Measurements from ENCODE around the gene CR1L.
"Not testable (repeated sequence)": the region's sequence is repeated elsewhere in the genome, so short reads cannot be mapped to it uniquely, and the experiment has no call there.

CR1L gene

DNA sequence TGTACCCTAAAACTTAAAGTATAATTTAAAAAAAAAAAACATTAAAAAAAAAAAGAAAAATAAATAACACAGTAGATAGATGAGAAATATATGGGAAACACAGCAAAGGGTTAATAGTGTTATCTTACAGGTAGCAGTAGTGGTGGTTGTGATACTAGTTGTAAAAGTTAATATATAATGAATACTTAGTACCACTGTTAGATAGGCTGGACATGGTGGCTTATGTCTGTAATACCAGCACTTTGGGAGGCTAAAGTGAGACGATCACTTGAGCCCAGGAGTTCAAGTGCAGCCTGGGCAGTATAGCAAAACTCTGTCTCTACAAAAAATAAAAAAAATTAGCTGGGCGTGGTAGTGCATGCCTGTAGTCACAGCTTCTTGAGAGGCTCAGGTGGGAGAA, 74.3 kb downstream of the CR1L start:
- no peaks in the 10 kb centered on the region for H3K27me3 ChIP-seq (ENCODE audit: control insufficient read depth, insufficient read depth, low read length)
- H3K9ac ChIP-seq = no peak overlapping the region
- H3K79me2 ChIP-seq = no peaks in the 10 kb centered on the region
- H3K36me3 ChIP-seq (ENCODE audit: control insufficient read depth, insufficient read depth, low read length) = no peaks in the 10 kb centered on the region
- no peaks in the 10 kb centered on the region for H3K9me3 ChIP-seq (ENCODE audit: control insufficient read depth, low read length)
- no peak overlapping the region for H3K4me2 ChIP-seq (ENCODE audit: low read length)
- no peak overlapping the region for H3K4me3 ChIP-seq (ENCODE audit: low read depth, low read length)
- TF ChIP-seq, protein P1, sequence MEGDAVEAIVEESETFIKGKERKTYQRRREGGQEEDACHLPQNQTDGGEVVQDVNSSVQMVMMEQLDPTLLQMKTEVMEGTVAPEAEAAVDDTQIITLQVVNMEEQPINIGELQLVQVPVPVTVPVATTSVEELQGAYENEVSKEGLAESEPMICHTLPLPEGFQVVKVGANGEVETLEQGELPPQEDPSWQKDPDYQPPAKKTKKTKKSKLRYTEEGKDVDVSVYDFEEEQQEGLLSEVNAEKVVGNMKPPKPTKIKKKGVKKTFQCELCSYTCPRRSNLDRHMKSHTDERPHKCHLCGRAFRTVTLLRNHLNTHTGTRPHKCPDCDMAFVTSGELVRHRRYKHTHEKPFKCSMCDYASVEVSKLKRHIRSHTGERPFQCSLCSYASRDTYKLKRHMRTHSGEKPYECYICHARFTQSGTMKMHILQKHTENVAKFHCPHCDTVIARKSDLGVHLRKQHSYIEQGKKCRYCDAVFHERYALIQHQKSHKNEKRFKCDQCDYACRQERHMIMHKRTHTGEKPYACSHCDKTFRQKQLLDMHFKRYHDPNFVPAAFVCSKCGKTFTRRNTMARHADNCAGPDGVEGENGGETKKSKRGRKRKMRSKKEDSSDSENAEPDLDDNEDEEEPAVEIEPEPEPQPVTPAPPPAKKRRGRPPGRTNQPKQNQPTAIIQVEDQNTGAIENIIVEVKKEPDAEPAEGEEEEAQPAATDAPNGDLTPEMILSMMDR (IDR thresholded peaks at IDR 0.05) = no peak
- no peak overlapping the region for H2AFZ ChIP-seq
- no peak overlapping the region for H3K27ac ChIP-seq
- no peaks in the 10 kb centered on the region for H3K4me1 ChIP-seq

DNA sequence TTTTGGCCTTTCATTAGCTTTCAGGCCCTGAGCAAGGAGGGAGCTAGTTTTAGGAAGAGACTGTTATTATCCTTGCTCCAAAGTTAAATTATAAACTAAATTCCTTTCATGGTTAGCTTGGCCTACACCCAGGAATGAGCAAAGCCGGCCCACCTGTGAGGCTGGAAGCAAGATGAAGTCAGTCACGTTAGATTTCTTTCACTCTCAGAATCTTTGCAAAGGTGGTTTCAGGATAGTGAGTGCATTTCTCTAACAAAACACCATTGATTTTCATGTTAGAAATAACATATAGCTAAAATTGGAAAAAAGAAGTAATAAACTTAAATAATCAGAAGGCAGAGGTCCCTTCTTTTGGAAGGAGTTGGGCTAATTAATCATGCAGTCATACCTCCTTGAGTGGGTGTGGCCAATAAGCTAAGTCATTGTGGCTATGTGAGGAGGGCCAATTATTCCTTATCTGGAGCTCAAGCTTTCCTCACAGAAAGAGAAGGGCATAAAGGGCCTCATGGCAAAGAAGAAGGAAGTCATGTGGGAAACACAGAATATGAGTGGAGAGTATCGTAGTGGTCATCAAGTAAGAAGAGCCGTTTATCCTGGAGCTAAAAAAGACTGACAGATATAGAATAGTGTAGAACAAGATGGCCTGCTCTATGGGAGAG, 83.4 kb downstream of the CR1L start:
- H3K4me3 ChIP-seq (ENCODE audit: low read depth, low read length); H3K79me2 ChIP-seq; H3K4me1 ChIP-seq; H2AFZ ChIP-seq; H3K27me3 ChIP-seq (ENCODE audit: control insufficient read depth, insufficient read depth, low read length); H3K9me3 ChIP-seq (ENCODE audit: control insufficient read depth, low read length); H3K4me2 ChIP-seq (ENCODE audit: low read length); H3K9ac ChIP-seq; H3K36me3 ChIP-seq (ENCODE audit: control insufficient read depth, insufficient read depth, low read length); H3K27ac ChIP-seq: not testable (repeated sequence)

DNA sequence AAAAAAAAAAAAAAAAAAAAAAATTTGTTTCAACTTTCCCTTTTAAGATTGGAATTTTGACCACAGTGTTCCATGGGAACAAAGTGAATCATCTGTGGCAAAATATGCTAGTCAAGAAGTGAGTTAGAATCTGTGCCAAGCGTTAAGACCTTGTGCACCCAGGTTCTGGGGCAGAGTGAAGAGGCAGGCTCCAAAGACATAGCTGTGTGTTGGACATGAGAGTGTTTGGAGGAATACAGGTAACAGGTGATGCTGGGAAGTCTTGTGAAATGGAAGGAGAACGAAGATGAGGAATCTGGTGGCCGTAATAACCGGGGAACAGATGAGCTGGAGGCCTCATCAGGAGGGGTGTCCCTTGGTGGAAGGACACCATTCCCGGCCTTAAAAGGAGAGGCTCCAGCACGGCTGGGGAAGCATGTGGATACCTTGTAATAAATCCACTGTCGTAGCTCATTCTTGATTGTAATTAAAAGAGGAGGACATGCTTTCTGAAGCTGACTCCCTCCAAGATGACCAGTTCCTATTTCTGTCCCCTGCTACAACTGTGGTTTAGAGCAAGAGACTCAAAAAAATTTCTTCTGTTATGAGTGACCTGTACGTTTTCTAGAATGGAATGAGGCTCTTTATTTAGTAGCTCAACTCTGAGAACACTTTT, 92.7 kb downstream of the CR1L start:
- not testable (repeated sequence) for H3K4me1 ChIP-seq; H3K36me3 ChIP-seq (ENCODE audit: control insufficient read depth, insufficient read depth, low read length); H3K9me3 ChIP-seq (ENCODE audit: control insufficient read depth, low read length); H3K27ac ChIP-seq; H3K4me3 ChIP-seq (ENCODE audit: low read depth, low read length); H3K27me3 ChIP-seq (ENCODE audit: control insufficient read depth, insufficient read depth, low read length); H3K4me2 ChIP-seq (ENCODE audit: low read length); H2AFZ ChIP-seq; H3K79me2 ChIP-seq; H3K9ac ChIP-seq

DNA sequence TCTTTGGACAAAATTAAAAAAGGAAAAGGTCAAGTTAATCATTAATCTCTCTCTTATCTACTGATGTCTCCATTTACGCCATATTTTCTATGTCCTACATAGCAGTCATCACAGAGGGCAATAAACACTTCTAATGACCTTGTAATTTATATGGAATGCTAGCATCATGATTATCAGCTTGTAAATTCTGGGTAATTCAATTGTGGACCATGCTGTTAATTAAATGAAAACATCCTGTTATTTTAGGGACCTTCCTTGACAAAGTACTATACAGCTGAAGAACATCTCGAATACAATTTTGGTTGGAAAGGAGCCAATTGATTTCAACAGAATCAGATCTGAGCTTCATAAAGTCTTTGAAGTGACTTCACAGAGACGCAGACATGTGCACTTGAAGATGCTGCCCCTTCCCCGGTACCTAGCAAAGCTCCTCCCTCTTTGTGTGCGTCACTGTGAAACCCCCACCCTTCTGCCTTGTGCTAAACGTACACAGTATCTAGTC, 93.3 kb downstream of the CR1L start:
- not testable (repeated sequence) for H2AFZ ChIP-seq; H3K27me3 ChIP-seq (ENCODE audit: control insufficient read depth, insufficient read depth, low read length); H3K4me1 ChIP-seq; H3K9me3 ChIP-seq (ENCODE audit: control insufficient read depth, low read length); H3K4me3 ChIP-seq (ENCODE audit: low read depth, low read length); H3K4me2 ChIP-seq (ENCODE audit: low read length); H3K79me2 ChIP-seq; H3K27ac ChIP-seq; H3K9ac ChIP-seq; H3K36me3 ChIP-seq (ENCODE audit: control insufficient read depth, insufficient read depth, low read length)

DNA sequence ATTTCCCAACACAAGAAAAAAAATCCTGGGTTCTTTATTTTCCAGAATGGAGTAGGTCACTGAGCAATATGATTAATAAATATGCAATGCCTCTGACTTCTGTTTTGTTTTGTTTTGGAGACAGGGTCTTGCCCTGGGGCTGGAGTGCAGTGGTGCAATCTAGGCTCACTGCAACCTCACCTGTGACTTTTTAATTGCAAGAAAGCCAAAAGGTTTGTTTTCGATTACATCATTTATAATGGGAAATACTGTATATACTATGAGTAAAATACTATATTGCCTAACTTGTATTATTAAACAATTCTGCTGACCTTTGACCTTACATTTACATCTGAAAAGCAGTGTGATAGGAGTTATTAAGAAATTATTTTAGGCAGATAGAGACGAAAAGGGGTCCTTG, 95.3 kb downstream of the CR1L start:
- Histone ChIP-seq H3K27me3 (ENCODE audit: control insufficient read depth, insufficient read depth, low read length) (no peaks in the 10 kb centered on the region), H3K4me1 (no peaks in the 10 kb centered on the region), H3K4me2 (ENCODE audit: low read length) (no peak overlapping the region), H3K9me3 (ENCODE audit: control insufficient read depth, low read length) (no peaks in the 10 kb centered on the region), H3K36me3 (ENCODE audit: control insufficient read depth, insufficient read depth, low read length) (no peaks in the 10 kb centered on the region), H3K4me3 (ENCODE audit: low read depth, low read length) (no peak overlapping the region), H3K27ac (no peak overlapping the region), H2AFZ (no peak overlapping the region), H3K9ac (no peak overlapping the region), H3K79me2 (no peaks in the 10 kb centered on the region)
- TF ChIP-seq, protein P1 (IDR thresholded peaks at IDR 0.05) = no peak

DNA sequence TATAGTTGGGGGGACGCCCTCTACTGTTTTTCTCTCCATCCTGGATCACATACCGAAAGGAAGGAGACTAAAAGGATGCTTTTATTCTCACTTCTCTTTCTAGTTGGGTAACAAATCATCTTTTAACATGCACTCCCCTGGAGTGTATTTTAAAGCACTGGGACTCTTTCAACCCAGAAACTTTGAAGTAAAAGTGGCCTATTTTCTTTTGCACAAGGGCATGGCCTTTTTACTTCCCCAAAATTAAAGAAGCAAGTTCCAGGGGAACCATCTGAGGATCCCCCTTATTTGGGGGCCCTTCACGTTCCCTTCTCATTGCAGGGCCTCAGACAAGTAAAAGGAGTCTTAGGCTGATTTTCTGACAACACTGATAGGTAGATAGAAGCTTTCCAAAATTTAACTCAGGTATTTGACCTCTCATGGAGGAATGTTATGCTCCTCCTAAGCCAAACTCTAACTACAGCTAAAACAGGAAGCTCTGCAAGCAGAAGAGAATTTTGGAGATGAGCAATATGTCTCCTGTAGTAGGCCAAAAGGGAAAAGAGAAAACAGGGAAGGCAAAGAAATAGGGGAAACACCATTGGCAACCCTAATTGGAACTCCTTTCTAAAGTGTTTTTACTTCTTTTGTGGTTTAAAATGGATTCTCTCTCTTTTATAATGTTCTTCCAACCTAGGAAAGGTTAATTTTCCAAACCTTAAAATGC, 98.1 kb downstream of the CR1L start:
- H3K27ac ChIP-seq = no peak overlapping the region
- H3K9me3 ChIP-seq (ENCODE audit: control insufficient read depth, low read length) = no peaks in the 10 kb centered on the region
- H3K27me3 ChIP-seq (ENCODE audit: control insufficient read depth, insufficient read depth, low read length) = no peaks in the 10 kb centered on the region
- no peak overlapping the region for H3K4me3 ChIP-seq (ENCODE audit: low read depth, low read length)
- no peaks in the 10 kb centered on the region for H3K79me2 ChIP-seq
- no peaks in the 10 kb centered on the region for H3K4me1 ChIP-seq
- H2AFZ ChIP-seq = no peak overlapping the region
- no peak overlapping the region for H3K9ac ChIP-seq
- H3K36me3 ChIP-seq (ENCODE audit: control insufficient read depth, insufficient read depth, low read length) = no peaks in the 10 kb centered on the region
- H3K4me2 ChIP-seq (ENCODE audit: low read length) = no peak overlapping the region
- TF ChIP-seq, protein P1 (IDR thresholded peaks at IDR 0.05) = no peak

All from parathyroid adenoma (tissue), 2 donors.